Measurements from ENCODE around the gene MAD2L2. TPM values are rescaled to one million over a fixed set of nuclear protein-coding genes. Genes with fewer than 3 reads are reported as not detected.

Gene MAD2L2
- total RNA-seq, 6 experiments from 2014 or later = 31.7 to 48.8 (median 42.2) TPM

- peaks cover 35% of the 10 kb centered on the region for H3K27me3 Mint-ChIP-seq (ENCODE audit: insufficient read depth)
- H3K4me3 Mint-ChIP-seq = no peak overlapping the region
- H3K36me3 Mint-ChIP-seq (ENCODE audit: low read depth) = no peaks in the 10 kb centered on the region
- H3K4me1 Mint-ChIP-seq (ENCODE audit: low read depth) = no peaks in the 10 kb centered on the region
- no peak for TF ChIP-seq CTCF (IDR thresholded peaks at IDR 0.05)
- no peak overlapping the region for H3K27ac Mint-ChIP-seq
- no peak for DNase-seq
- H3K9me3 Mint-ChIP-seq = no peaks in the 10 kb centered on the region
These were observed 54.4 kb downstream of the MAD2L2 start for GRCh38 chr1:11626551-11626950.

Other genes with a start within 250 kb of the MAD2L2 start
- not detected for gene DISP3, start 202.0 kb downstream of the MAD2L2 start, total RNA-seq (2021; fragmentation: NEBNext Ultra II Directional; extraction: Animal tissue kit (Norgen Biotek cat#: 25700))
- 1 to 10 TPM in 2 of 6 experiments, under 1 TPM in 4; 0.66 to 1.7 (median 0.78) TPM for gene FBXO2, start 26.7 kb downstream of the MAD2L2 start, total RNA-seq (2021; fragmentation: NEBNext Ultra II Directional; extraction: Animal tissue kit (Norgen Biotek cat#: 25700))
- 10 to 100 TPM; 15.1 to 24.1 (median 18.9) TPM for gene FBXO44, start 26.3 kb downstream of the MAD2L2 start, total RNA-seq (2021; fragmentation: NEBNext Ultra II Directional; extraction: Animal tissue kit (Norgen Biotek cat#: 25700))
- 1 to 10 TPM; 2.5 to 4.4 (median 3.6) TPM for gene FBXO6, start 16.9 kb downstream of the MAD2L2 start, total RNA-seq (2021; fragmentation: NEBNext Ultra II Directional; extraction: Animal tissue kit (Norgen Biotek cat#: 25700))
- gene DRAXIN, start 10.6 kb upstream of the MAD2L2 start, total RNA-seq (2021; fragmentation: NEBNext Ultra II Directional; extraction: Animal tissue kit (Norgen Biotek cat#: 25700)) = not detected
- 10 to 100 TPM; 31.4 to 41.4 (median 33.6) TPM for gene AGTRAP, start 55.0 kb upstream of the MAD2L2 start, total RNA-seq (2021; fragmentation: NEBNext Ultra II Directional; extraction: Animal tissue kit (Norgen Biotek cat#: 25700))
- under 1 TPM in 4 of 6 experiments, not detected in 2; 0.23 to 0.59 (median 0.38) TPM for gene C1orf167, start 81.0 kb upstream of the MAD2L2 start, total RNA-seq (2021; fragmentation: NEBNext Ultra II Directional; extraction: Animal tissue kit (Norgen Biotek cat#: 25700))
- 10 to 100 TPM in 5 of 6 experiments, 1 to 10 TPM in 1; 9.4 to 11.7 (median 10.5) TPM for gene MTHFR, start 124.8 kb upstream of the MAD2L2 start, total RNA-seq (2021; fragmentation: NEBNext Ultra II Directional; extraction: Animal tissue kit (Norgen Biotek cat#: 25700))
- gene CLCN6, start 125.0 kb upstream of the MAD2L2 start, total RNA-seq (2021; fragmentation: NEBNext Ultra II Directional; extraction: Animal tissue kit (Norgen Biotek cat#: 25700)) = 1 to 10 TPM; 6.2 to 8.3 (median 7.9) TPM
- not detected for gene NPPA, start 166.6 kb upstream of the MAD2L2 start, total RNA-seq (2021; fragmentation: NEBNext Ultra II Directional; extraction: Animal tissue kit (Norgen Biotek cat#: 25700))
- not detected for gene NPPB, start 177.8 kb upstream of the MAD2L2 start, total RNA-seq (2021; fragmentation: NEBNext Ultra II Directional; extraction: Animal tissue kit (Norgen Biotek cat#: 25700))
- 10 to 100 TPM; 59.0 to 74.3 (median 66.5) TPM for gene KIAA2013, start 245.3 kb upstream of the MAD2L2 start, total RNA-seq (2021; fragmentation: NEBNext Ultra II Directional; extraction: Animal tissue kit (Norgen Biotek cat#: 25700))